GM23338 (cell line): ENCODE measurements around the gene KRTAP9-4. TPM values are rescaled to one million over a fixed set of nuclear protein-coding genes. Genes with fewer than 3 reads are reported as not detected.

Experiments
- ATAC-seq: fragments of 200-7000 bp; cut with Tn5 transposase; 3 replicates; pipeline ENCODE4 v1.9.1; 2020
- DNase-seq: peaks from one replicate; pipeline ENCODE4 v3.0.0-alpha.2; 2015; ENCODE audit warnings: low spot score
- H2AFZ ChIP-seq: fragments of 200-600 bp; sonication (generic); 2 replicates; pipeline ENCODE4 v1.8.0; 2016; ENCODE audit warnings: antibody characterized with exemption, mild to moderate bottlenecking, moderate library complexity
- H3F3A ChIP-seq: fragments of 200-600 bp; sonication (generic); replicated peaks from 2 replicates; pipeline ENCODE4 v1.8.0; 2017; ENCODE audit warnings: antibody characterized with exemption, mixed run types, low read depth
- H3K27ac ChIP-seq: fragments of 200-600 bp; sonication (generic); 2 replicates; pipeline ENCODE4 v1.6.1; 2016; ENCODE audit warnings: low read depth
- H3K27me3 ChIP-seq: fragments of 200-600 bp; sonication (generic); 2 replicates; pipeline ENCODE4 v1.8.0; 2016; ENCODE audit warnings: mild to moderate bottlenecking, mixed run types, moderate library complexity; ENCODE audit not compliant: insufficient read depth
- H3K36me3 ChIP-seq: fragments of 200-600 bp; sonication (generic); 2 replicates; pipeline ENCODE4 v1.8.0; 2016; ENCODE audit warnings: mild to moderate bottlenecking; ENCODE audit not compliant: insufficient read depth
- H3K4me1 ChIP-seq: fragments of 200-600 bp; sonication (generic); 2 replicates; pipeline ENCODE4 v1.8.0; 2016; ENCODE audit warnings: mild to moderate bottlenecking, moderate library complexity; ENCODE audit not compliant: insufficient read depth
- H3K4me2 ChIP-seq: fragments of 200-600 bp; sonication (generic); 2 replicates; pipeline ENCODE4 v1.7.1; 2017; ENCODE audit warnings: mixed run types
- H3K4me3 ChIP-seq: fragments of 200-600 bp; sonication (generic); 2 replicates; pipeline ENCODE4 v1.6.1; 2016; ENCODE audit warnings: mixed run types
- H3K79me2 ChIP-seq: fragments of 200-600 bp; sonication (generic); replicated peaks from 2 replicates; pipeline ENCODE4 v1.8.0; 2017; ENCODE audit warnings: mild to moderate bottlenecking; ENCODE audit not compliant: insufficient read depth
- H3K9me2 ChIP-seq: fragments of 200-600 bp; sonication (generic); 2 replicates; pipeline ENCODE4 v1.8.0; 2017; ENCODE audit not compliant: insufficient read depth
- H4K20me1 ChIP-seq: fragments of 200-600 bp; sonication (generic); replicated peaks from 2 replicates; pipeline ENCODE4 v1.8.0; 2017; ENCODE audit warnings: mild to moderate bottlenecking; ENCODE audit not compliant: insufficient read depth
- H3K27ac Mint-ChIP-seq: 2 replicates; pipeline ENCODE4 v1.8.0; 2020; ENCODE audit warnings: inconsistent platforms, mild to moderate bottlenecking, moderate library complexity, mixed read lengths
- H3K27me3 Mint-ChIP-seq: 3 replicates; pipeline ENCODE4 v1.8.0; 2022; ENCODE audit warnings: low read depth, mild to moderate bottlenecking, moderate library complexity, mixed read lengths, inconsistent platforms; ENCODE audit not compliant: insufficient read depth, poor library complexity
- H3K36me3 Mint-ChIP-seq: 3 replicates; pipeline ENCODE4 v1.8.0; 2021; ENCODE audit warnings: low read depth, mild to moderate bottlenecking, inconsistent platforms, moderate library complexity, mixed read lengths
- H3K4me1 Mint-ChIP-seq: 3 replicates; pipeline ENCODE4 v1.8.0; 2020; ENCODE audit warnings: mild to moderate bottlenecking, inconsistent platforms, mixed read lengths
- H3K4me3 Mint-ChIP-seq: 3 replicates; pipeline ENCODE4 v1.8.0; 2021; ENCODE audit warnings: moderate library complexity, mild to moderate bottlenecking, inconsistent platforms, mixed read lengths
- H3K9me3 Mint-ChIP-seq: 3 replicates; pipeline ENCODE4 v1.8.0; 2020; ENCODE audit warnings: moderate library complexity, mild to moderate bottlenecking, inconsistent platforms, mixed read lengths
- EZH2 ChIP-seq: fragments of 200-600 bp; sonication (generic); IDR thresholded peaks from one replicate; pipeline ENCODE4 v1.8.0; 2017; ENCODE audit warnings: antibody characterized with exemption, mild to moderate bottlenecking, low read depth; ENCODE audit not compliant: unreplicated experiment
- EZH2phosphoT487 ChIP-seq: fragments of 200-600 bp; sonication (generic); IDR thresholded peaks from one replicate; pipeline ENCODE4 v1.8.1; 2018; ENCODE audit warnings: antibody characterized with exemption; ENCODE audit not compliant: unreplicated experiment
- JUNB ChIP-seq: IDR thresholded peaks from one replicate; pipeline ENCODE4 v1.6.1; 2016; ENCODE audit warnings: antibody characterized with exemption; ENCODE audit not compliant: unreplicated experiment
- NANOG ChIP-seq: IDR thresholded peaks from 2 replicates; pipeline ENCODE4 v1.6.1; 2016; ENCODE audit warnings: antibody characterized with exemption, borderline replicate concordance
- POLR2AphosphoS5 ChIP-seq: IDR thresholded peaks from 2 replicates; pipeline ENCODE4 v1.6.1; 2016; ENCODE audit warnings: antibody characterized with exemption, low read depth
- ZNF114 ChIP-seq: fragments of 250-450 bp; sonication (Bioruptor Pico); IDR thresholded peaks from 2 replicates; pipeline ENCODE4 v1.5.0; 2020; ENCODE audit warnings: mild to moderate bottlenecking, moderate library complexity
- ZNF331 ChIP-seq: fragments of 250-450 bp; sonication (Bioruptor Pico); IDR thresholded peaks from 2 replicates; pipeline ENCODE4 v1.5.0; 2020; ENCODE audit warnings: low read depth, mild to moderate bottlenecking, moderate library complexity
- polyA plus RNA-seq: library from polyadenylated mRNA; unstranded; fragments of >200 nt; fragmentation: Nextera tagmentation; extraction: Ambion mirVana; gene quantifications from 2 replicates; pipeline ENCODE4 v1.2.1, GENCODE V29; 2016
- total RNA-seq: library from RNA; depleted of rRNA; stranded (reverse); fragments of >200 nt; shearing (Covaris generic); gene quantifications from 2 replicates; pipeline ENCODE4 v1.2.3, GENCODE V29; 2014
- TF ChIP-seq, protein P1 (sequence below): IDR thresholded peaks from 2 replicates; pipeline ENCODE4 v1.6.1; 2016; ENCODE audit warnings: antibody characterized with exemption
- TF ChIP-seq, protein P2 (sequence below), 2 experiments: fragments of 200-600 bp in 1 of 2; sonication (generic) in 1 of 2; conservative IDR thresholded peaks; 2 replicates each; pipeline versions ENCODE4 v1.5.1 to v1.6.1; 2016 to 2017; ENCODE audit warnings: antibody characterized with exemption in 2 of 2, low read depth in 2 of 2, mild to moderate bottlenecking in 2 of 2, moderate library complexity in 1 of 2
- TF ChIP-seq, protein P3 (sequence below): IDR thresholded peaks from one replicate; pipeline ENCODE4 v1.6.1; 2018; ENCODE audit warnings: antibody characterized with exemption; ENCODE audit not compliant: unreplicated experiment
- TF ChIP-seq, protein P4 (sequence below): fragments of 250-450 bp; sonication (Bioruptor Pico); IDR thresholded peaks from 2 replicates; pipeline ENCODE4 v1.5.0; 2020; ENCODE audit warnings: mild to moderate bottlenecking, moderate library complexity

KRTAP9-4 gene
- total and polyA plus RNA-seq, 2 experiments from 2014 or later: not detected

DNA sequence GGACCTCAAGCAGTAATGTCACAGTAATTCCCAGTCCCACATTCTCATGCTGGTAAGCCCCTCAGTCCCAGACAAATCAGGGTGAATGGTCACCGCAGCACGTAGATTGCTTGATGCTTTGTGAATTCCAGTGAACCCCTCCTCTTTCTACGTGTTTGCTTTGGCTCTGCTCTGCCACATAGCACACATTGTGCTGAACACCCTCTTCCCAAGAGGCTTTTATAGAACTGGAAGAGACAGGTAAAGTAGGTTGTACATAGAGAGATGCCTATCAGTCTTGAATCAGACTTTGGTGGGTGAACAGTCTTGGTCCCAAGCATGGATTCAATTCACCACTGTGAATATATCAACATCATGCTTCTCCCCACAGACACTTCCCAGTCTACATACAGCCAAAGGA is 15.1 kb downstream of the KRTAP9-4 start (continued):
- TF ChIP-seq, protein P1, sequence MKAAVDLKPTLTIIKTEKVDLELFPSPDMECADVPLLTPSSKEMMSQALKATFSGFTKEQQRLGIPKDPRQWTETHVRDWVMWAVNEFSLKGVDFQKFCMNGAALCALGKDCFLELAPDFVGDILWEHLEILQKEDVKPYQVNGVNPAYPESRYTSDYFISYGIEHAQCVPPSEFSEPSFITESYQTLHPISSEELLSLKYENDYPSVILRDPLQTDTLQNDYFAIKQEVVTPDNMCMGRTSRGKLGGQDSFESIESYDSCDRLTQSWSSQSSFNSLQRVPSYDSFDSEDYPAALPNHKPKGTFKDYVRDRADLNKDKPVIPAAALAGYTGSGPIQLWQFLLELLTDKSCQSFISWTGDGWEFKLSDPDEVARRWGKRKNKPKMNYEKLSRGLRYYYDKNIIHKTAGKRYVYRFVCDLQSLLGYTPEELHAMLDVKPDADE: no peak
- TF ChIP-seq EZH2: no peak
- TF ChIP-seq NANOG: no peak
- TF ChIP-seq EZH2phosphoT487: no peak
- no peak for TF ChIP-seq POLR2AphosphoS5

DNA sequence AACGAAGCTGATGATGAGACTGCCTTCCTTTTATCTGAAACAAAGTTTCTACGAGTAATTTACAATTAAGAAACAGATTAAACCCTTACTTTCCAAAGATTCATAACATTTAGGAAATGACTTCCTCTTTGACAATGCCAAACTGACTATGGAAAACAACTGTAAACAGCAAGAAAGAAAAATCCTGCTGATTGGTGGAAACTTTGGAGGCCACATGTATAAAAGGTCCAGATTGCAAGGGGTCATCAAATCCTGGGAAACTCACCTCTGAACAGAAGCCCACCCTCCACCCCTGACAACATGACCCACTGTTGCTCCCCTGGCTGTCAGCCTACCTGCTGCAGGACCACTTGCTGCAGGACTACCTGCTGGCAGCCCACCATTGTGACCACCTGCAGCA is 15.6 kb downstream of the KRTAP9-4 start, which contains the start of gene KRTAP9-6:
KRTAP9-6 (plus strand) TSS at position 301 of the 400 bp plus-strand sequence; CDS start at position 301, 0 bp downstream.
- H3K27ac Mint-ChIP-seq: no peak within 1 kb of the TSS
- Histone ChIP-seq H3K4me1 (no peaks in the 10 kb centered on the region), H3K27me3 (no peaks in the 10 kb centered on the region), H4K20me1 (no peaks in the 10 kb centered on the region), H3K36me3 (no peaks in the 10 kb centered on the region), H3K4me3 (no peak within 1 kb of the TSS), H2AFZ (no peak within 1 kb of the TSS), H3K27ac (no peak within 1 kb of the TSS), H3K9me2 (no peaks in the 10 kb centered on the region; the same call in 1 of the 2 replicates), H3K79me2 (no peaks in the 10 kb centered on the region), H3K4me2 (no peak within 1 kb of the TSS), H3F3A (no peaks in the 10 kb centered on the region)
- H3K9me3 Mint-ChIP-seq: no peaks in the 10 kb centered on the region; the same call in 2 of the 3 replicates
- no peak within 1 kb of the TSS for H3K4me3 Mint-ChIP-seq
- peaks cover 4% of the 10 kb centered on the region for H3K27me3 Mint-ChIP-seq
- H3K4me1 Mint-ChIP-seq: no peaks in the 10 kb centered on the region
- ATAC-seq: no peak
- no peak for DNase-seq
- no peaks in the 10 kb centered on the region for H3K36me3 Mint-ChIP-seq
- TF ChIP-seq ZNF331: no peak
- TF ChIP-seq, protein P1: no peak
- TF ChIP-seq POLR2AphosphoS5: no peak
- TF ChIP-seq, protein P2, sequence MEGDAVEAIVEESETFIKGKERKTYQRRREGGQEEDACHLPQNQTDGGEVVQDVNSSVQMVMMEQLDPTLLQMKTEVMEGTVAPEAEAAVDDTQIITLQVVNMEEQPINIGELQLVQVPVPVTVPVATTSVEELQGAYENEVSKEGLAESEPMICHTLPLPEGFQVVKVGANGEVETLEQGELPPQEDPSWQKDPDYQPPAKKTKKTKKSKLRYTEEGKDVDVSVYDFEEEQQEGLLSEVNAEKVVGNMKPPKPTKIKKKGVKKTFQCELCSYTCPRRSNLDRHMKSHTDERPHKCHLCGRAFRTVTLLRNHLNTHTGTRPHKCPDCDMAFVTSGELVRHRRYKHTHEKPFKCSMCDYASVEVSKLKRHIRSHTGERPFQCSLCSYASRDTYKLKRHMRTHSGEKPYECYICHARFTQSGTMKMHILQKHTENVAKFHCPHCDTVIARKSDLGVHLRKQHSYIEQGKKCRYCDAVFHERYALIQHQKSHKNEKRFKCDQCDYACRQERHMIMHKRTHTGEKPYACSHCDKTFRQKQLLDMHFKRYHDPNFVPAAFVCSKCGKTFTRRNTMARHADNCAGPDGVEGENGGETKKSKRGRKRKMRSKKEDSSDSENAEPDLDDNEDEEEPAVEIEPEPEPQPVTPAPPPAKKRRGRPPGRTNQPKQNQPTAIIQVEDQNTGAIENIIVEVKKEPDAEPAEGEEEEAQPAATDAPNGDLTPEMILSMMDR (conservative IDR thresholded peaks at IDR 0.05; ENCODE audit: low read depth in 2 of 2): no peak
- TF ChIP-seq, protein P3, sequence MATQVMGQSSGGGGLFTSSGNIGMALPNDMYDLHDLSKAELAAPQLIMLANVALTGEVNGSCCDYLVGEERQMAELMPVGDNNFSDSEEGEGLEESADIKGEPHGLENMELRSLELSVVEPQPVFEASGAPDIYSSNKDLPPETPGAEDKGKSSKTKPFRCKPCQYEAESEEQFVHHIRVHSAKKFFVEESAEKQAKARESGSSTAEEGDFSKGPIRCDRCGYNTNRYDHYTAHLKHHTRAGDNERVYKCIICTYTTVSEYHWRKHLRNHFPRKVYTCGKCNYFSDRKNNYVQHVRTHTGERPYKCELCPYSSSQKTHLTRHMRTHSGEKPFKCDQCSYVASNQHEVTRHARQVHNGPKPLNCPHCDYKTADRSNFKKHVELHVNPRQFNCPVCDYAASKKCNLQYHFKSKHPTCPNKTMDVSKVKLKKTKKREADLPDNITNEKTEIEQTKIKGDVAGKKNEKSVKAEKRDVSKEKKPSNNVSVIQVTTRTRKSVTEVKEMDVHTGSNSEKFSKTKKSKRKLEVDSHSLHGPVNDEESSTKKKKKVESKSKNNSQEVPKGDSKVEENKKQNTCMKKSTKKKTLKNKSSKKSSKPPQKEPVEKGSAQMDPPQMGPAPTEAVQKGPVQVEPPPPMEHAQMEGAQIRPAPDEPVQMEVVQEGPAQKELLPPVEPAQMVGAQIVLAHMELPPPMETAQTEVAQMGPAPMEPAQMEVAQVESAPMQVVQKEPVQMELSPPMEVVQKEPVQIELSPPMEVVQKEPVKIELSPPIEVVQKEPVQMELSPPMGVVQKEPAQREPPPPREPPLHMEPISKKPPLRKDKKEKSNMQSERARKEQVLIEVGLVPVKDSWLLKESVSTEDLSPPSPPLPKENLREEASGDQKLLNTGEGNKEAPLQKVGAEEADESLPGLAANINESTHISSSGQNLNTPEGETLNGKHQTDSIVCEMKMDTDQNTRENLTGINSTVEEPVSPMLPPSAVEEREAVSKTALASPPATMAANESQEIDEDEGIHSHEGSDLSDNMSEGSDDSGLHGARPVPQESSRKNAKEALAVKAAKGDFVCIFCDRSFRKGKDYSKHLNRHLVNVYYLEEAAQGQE: no peak
- no peak for TF ChIP-seq ZNF114 (CRISPR knock-in tag)
- no peak for TF ChIP-seq EZH2
- TF ChIP-seq NANOG: no peak
- no peak for TF ChIP-seq JUNB
- TF ChIP-seq, protein P4, sequence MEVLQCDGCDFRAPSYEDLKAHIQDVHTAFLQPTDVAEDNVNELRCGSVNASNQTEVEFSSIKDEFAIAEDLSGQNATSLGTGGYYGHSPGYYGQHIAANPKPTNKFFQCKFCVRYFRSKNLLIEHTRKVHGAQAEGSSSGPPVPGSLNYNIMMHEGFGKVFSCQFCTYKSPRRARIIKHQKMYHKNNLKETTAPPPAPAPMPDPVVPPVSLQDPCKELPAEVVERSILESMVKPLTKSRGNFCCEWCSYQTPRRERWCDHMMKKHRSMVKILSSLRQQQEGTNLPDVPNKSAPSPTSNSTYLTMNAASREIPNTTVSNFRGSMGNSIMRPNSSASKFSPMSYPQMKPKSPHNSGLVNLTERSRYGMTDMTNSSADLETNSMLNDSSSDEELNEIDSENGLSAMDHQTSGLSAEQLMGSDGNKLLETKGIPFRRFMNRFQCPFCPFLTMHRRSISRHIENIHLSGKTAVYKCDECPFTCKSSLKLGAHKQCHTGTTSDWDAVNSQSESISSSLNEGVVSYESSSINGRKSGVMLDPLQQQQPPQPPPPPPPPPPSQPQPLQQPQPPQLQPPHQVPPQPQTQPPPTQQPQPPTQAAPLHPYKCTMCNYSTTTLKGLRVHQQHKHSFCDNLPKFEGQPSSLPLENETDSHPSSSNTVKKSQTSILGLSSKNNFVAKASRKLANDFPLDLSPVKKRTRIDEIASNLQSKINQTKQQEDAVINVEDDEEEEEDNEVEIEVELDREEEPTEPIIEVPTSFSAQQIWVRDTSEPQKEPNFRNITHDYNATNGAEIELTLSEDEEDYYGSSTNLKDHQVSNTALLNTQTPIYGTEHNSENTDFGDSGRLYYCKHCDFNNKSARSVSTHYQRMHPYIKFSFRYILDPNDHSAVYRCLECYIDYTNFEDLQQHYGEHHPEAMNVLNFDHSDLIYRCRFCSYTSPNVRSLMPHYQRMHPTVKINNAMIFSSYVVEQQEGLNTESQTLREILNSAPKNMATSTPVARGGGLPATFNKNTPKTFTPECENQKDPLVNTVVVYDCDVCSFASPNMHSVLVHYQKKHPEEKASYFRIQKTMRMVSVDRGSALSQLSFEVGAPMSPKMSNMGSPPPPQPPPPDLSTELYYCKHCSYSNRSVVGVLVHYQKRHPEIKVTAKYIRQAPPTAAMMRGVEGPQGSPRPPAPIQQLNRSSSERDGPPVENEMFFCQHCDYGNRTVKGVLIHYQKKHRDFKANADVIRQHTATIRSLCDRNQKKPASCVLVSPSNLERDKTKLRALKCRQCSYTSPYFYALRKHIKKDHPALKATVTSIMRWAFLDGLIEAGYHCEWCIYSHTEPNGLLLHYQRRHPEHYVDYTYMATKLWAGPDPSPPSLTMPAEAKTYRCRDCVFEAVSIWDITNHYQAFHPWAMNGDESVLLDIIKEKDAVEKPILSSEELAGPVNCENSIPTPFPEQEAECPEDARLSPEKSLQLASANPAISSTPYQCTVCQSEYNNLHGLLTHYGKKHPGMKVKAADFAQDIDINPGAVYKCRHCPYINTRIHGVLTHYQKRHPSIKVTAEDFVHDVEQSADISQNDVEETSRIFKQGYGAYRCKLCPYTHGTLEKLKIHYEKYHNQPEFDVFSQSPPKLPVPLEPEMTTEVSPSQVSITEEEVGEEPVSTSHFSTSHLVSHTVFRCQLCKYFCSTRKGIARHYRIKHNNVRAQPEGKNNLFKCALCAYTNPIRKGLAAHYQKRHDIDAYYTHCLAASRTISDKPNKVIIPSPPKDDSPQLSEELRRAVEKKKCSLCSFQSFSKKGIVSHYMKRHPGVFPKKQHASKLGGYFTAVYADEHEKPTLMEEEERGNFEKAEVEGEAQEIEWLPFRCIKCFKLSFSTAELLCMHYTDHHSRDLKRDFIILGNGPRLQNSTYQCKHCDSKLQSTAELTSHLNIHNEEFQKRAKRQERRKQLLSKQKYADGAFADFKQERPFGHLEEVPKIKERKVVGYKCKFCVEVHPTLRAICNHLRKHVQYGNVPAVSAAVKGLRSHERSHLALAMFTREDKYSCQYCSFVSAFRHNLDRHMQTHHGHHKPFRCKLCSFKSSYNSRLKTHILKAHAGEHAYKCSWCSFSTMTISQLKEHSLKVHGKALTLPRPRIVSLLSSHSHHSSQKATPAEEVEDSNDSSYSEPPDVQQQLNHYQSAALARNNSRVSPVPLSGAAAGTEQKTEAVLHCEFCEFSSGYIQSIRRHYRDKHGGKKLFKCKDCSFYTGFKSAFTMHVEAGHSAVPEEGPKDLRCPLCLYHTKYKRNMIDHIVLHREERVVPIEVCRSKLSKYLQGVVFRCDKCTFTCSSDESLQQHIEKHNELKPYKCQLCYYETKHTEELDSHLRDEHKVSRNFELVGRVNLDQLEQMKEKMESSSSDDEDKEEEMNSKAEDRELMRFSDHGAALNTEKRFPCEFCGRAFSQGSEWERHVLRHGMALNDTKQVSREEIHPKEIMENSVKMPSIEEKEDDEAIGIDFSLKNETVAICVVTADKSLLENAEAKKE: no peak
